Measurements from ENCODE around the gene PAK6. TPM values are rescaled to one million over a fixed set of nuclear protein-coding genes. Genes with fewer than 3 reads are reported as not detected.

The PAK6 gene
- total RNA-seq: 5.4 TPM

GRCh38 chr15:40238532-40239403 is at the start of gene PAK6:
Gene PAK6, plus strand, starts transcription at chr15:40239063. Its CDS starts 25,723 bp downstream, at chr15:40264786.

GRCh38 chr15:40282869-40283614 is 44.2 kb downstream of the PAK6 start, which contains the start of gene ANKRD63:
Gene ANKRD63, minus strand, starts transcription at chr15:40283064. Its CDS starts 478 bp downstream, at chr15:40282586.

GRCh38 chr15:40307421-40308211 is 68.8 kb downstream of the PAK6 start, which contains the start of gene PLCB2:
Gene PLCB2, minus strand, starts transcription at chr15:40307935. Its CDS starts 263 bp downstream, at chr15:40307672.

GRCh38 chr15:40323239-40323952 is 84.5 kb downstream of the PAK6 start, which contains the start of gene INAFM2:
Gene INAFM2, plus strand, starts transcription at chr15:40323692. Its CDS starts 364 bp downstream, at chr15:40324056.

Other genes starting within 250 kb of the PAK6 start
- gene SRP14, start 199.9 kb upstream of the PAK6 start, total RNA-seq: 252 TPM
- gene BMF, start 130.2 kb upstream of the PAK6 start, total RNA-seq: 20.1 TPM
- gene BUB1B, start 78.0 kb upstream of the PAK6 start, total RNA-seq: 14.3 TPM
- gene ANKRD63, start 44.0 kb downstream of the PAK6 start, total RNA-seq: not detected
- gene PLCB2, start 68.9 kb downstream of the PAK6 start, total RNA-seq: 9.7 TPM
- 14.6 TPM for gene INAFM2, start 84.6 kb downstream of the PAK6 start, total RNA-seq
- 8.4 TPM for gene CCDC9B, start 101.9 kb downstream of the PAK6 start, total RNA-seq
- gene PHGR1, start 112.0 kb downstream of the PAK6 start, total RNA-seq: not detected
- gene DISP2, start 119.2 kb downstream of the PAK6 start, total RNA-seq: 3.3 TPM
- gene KNSTRN, start 143.7 kb downstream of the PAK6 start, total RNA-seq: 26.5 TPM
- gene IVD, start 166.7 kb downstream of the PAK6 start, total RNA-seq: 80.4 TPM
- gene BAHD1, start 201.9 kb downstream of the PAK6 start, total RNA-seq: 12.9 TPM
- 18.8 TPM for gene CHST14, start 231.9 kb downstream of the PAK6 start, total RNA-seq